Stimulated activated CD4-positive, alpha-beta T cell treated with anti-CD3 and anti-CD28 coated beads, Interleukin-4, amount 100 ng/mL, for 48 hours (primary cell): Measurements from ENCODE around the gene IQCF2.
"Not testable (repeated sequence)": the region's sequence is repeated elsewhere in the genome, so short reads cannot be mapped to it uniquely, and the experiment has no call there.

Source experiments
- DNase-seq, 2 donors: peaks; one replicate each; pipeline ENCODE4 v3.0.0-alpha.2; 2020; ENCODE audit warnings: low read depth in 2 of 2

Gene IQCF2

GRCh38 chr3:51876186-51876585 lies 14.8 kb downstream of the IQCF2 start:
- DNase-seq: no peak

GRCh38 chr3:51879937-51880336 lies 18.5 kb downstream of the IQCF2 start:
- DNase-seq: no peak

GRCh38 chr3:51886447-51886846 lies 25.0 kb downstream of the IQCF2 start:
- no peak for DNase-seq

GRCh38 chr3:51887620-51888019 lies 26.2 kb downstream of the IQCF2 start:
- DNase-seq: no peak

- no peak for DNase-seq
Measured at GRCh38 chr3:51888463-51889105, 27.2 kb downstream of the IQCF2 start.

- DNase-seq: no peak
Measured at GRCh38 chr3:51891242-51892039, 30.0 kb downstream of the IQCF2 start.

- no peak for DNase-seq
Measured at GRCh38 chr3:51894391-51894790, 33.0 kb downstream of the IQCF2 start.

- DNase-seq: no peak
Measured at GRCh38 chr3:51894939-51895338, 33.5 kb downstream of the IQCF2 start.

GRCh38 chr3:51896607-51897305 lies 35.3 kb downstream of the IQCF2 start:
- no peak for DNase-seq

- DNase-seq: no peak
Measured at GRCh38 chr3:51897391-51897790, 36.0 kb downstream of the IQCF2 start.

GRCh38 chr3:51900043-51900442 lies 38.6 kb downstream of the IQCF2 start:
- not testable (repeated sequence) for DNase-seq

GRCh38 chr3:51902361-51902760 lies 40.9 kb downstream of the IQCF2 start:
- peak; percentile 11 to 22 for DNase-seq

GRCh38 chr3:51904034-51904823 lies 42.8 kb downstream of the IQCF2 start:
- DNase-seq: no peak

GRCh38 chr3:51908026-51908425 lies 46.6 kb downstream of the IQCF2 start:
- no peak for DNase-seq
